ENCODE data around the gene EOGT.

The EOGT gene

GRCh38 chr3:68957895-68958294, 55.6 kb downstream of the EOGT start:
- DNase-seq, result no peak

- DNase-seq, result no peak
Measured at GRCh38 chr3:68953816-68954444, 59.6 kb downstream of the EOGT start.

- DNase-seq, result no peak
Measured at GRCh38 chr3:68945225-68945624, 68.3 kb downstream of the EOGT start.

- no peak for DNase-seq
Measured at GRCh38 chr3:68943753-68944500, 69.6 kb downstream of the EOGT start.

- DNase-seq, result no peak
Measured at GRCh38 chr3:68941055-68941454, 72.4 kb downstream of the EOGT start.

- DNase-seq, result no peak
Measured at GRCh38 chr3:68936856-68937255, 76.6 kb downstream of the EOGT start.

GRCh38 chr3:68935778-68936177, 77.7 kb downstream of the EOGT start:
- no peak for DNase-seq

GRCh38 chr3:68931406-68932149, 81.9 kb downstream of the EOGT start:
- DNase-seq, result peak in 3 of 14 donors; percentile 5 to 53 (median 41)
